Stimulated activated memory B cell treated with anti-CD40 and anti-IgM and Interleukin-4, amounts not matched to agents 10 μg/mL and 1 μg/mL and 100 μg/mL, for 72 hours (primary cell): Measurements from ENCODE around the gene TEX52.
A peak's percentile ranks its signal among the peaks of the same experiment; 100 is the strongest.

ENCODE experiments used
- ATAC-seq: fragments of 150-1000 bp; cut with Tn5 transposase; 2 replicates; pipeline ENCODE4 v1.10.0; 2021
- H3K27ac Mint-ChIP-seq: one replicate; pipeline ENCODE4 v1.8.0; 2022; ENCODE audit warnings: mild to moderate bottlenecking, mixed read lengths
- H3K27me3 Mint-ChIP-seq: one replicate; pipeline ENCODE4 v1.8.0; 2022; ENCODE audit warnings: mixed read lengths
- H3K36me3 Mint-ChIP-seq: one replicate; pipeline ENCODE4 v1.8.0; 2022; ENCODE audit warnings: mixed read lengths
- H3K4me1 Mint-ChIP-seq: one replicate; pipeline ENCODE4 v1.8.0; 2022; ENCODE audit warnings: mixed read lengths
- H3K4me3 Mint-ChIP-seq: one replicate; pipeline ENCODE4 v1.8.0; 2022; ENCODE audit warnings: mild to moderate bottlenecking, moderate library complexity, mixed read lengths
- H3K9me3 Mint-ChIP-seq: one replicate; pipeline ENCODE4 v1.8.0; 2022; ENCODE audit warnings: mixed read lengths

TEX52 gene

GRCh38 chr12:2857021-2857431 is at the start of gene TEX52:
TEX52 (minus strand) TSS chr12:2857039; CDS start chr12:2857026, 13 bp downstream.
- Mint-ChIP-seq H3K27me3 (no peaks in the 10 kb centered on the region), H3K4me3 (no peak within 1 kb of the TSS), H3K4me1 (no peaks in the 10 kb centered on the region), H3K9me3 (no peaks in the 10 kb centered on the region), H3K27ac (peak within 1 kb of the TSS; percentile 4), H3K36me3 (peaks cover 46% of the 10 kb centered on the region)
- ATAC-seq, result no peak

GRCh38 chr12:2904260-2904659 is 47.4 kb upstream of the TEX52 start:
- Mint-ChIP-seq H3K4me1 (peaks cover 7% of the 10 kb centered on the region), H3K27ac (no peak overlapping the region), H3K9me3 (no peaks in the 10 kb centered on the region), H3K36me3 (no peaks in the 10 kb centered on the region), H3K4me3 (no peak overlapping the region), H3K27me3 (no peaks in the 10 kb centered on the region)
- no peak for ATAC-seq

DNA sequence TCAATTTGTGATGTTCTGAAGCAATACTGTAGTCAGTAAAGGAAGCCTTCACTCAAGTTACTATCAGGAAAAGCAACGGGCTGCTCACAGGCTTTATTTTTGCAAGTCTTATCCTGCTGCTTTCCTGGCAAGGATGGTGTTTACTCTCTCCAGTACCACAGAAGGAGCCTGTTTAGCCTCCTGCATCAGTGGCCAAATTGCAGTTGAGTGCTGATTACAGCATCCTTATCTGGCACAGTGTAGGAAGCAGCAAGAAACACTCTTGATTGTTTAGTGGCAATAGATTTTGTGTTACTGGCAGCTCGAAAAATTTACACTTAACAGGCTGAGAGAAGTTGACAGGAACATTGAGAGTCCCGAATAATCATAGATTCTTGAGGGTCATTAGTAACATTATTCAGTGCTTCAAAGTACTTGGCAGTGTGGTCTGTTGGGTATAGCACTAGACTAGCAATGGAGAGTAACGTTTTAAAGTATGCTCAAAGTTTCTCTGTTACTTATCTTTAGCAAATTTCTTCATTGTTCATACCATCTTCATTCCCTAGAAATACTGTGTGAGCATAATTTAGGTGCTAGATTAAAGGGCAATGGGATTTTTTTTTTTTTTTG is 45.5 kb upstream of the TEX52 start:
- no peak for ATAC-seq
- Mint-ChIP-seq H3K27me3 (no peaks in the 10 kb centered on the region), H3K4me3 (no peak overlapping the region), H3K4me1 (peaks cover 7% of the 10 kb centered on the region), H3K27ac (no peak overlapping the region), H3K9me3 (no peaks in the 10 kb centered on the region), H3K36me3 (no peaks in the 10 kb centered on the region)

- no peak for ATAC-seq
- Mint-ChIP-seq H3K36me3 (no peaks in the 10 kb centered on the region), H3K9me3 (no peaks in the 10 kb centered on the region), H3K4me1 (peaks cover 7% of the 10 kb centered on the region), H3K4me3 (no peak overlapping the region), H3K27ac (no peak overlapping the region), H3K27me3 (no peaks in the 10 kb centered on the region)
Measured at GRCh38 chr12:2900642-2901041, 43.8 kb upstream of the TEX52 start.

DNA sequence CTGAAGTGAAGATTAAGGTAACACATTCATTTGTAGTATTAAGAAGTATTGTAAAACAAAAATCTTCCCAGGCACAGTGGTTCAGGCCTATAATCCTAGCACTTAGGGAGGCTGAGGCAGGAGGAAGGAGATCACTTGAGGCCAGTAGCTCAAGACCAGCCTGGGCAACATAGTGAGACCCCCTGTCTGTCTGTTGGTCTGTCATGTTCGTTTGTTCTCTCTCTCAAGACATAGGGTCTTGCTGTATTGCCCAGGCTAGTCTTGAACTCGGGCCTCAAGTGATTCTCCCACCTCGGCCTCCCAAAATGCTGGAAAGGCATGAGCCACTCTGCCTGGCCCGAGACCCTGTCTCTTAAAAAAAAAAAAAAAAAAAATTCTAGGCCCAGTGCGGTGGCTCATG is 40.6 kb upstream of the TEX52 start:
- no peak overlapping the region for H3K27ac Mint-ChIP-seq
- no peaks in the 10 kb centered on the region for H3K9me3 Mint-ChIP-seq
- no peaks in the 10 kb centered on the region for H3K4me1 Mint-ChIP-seq
- H3K4me3 Mint-ChIP-seq, result no peak overlapping the region
- ATAC-seq, result no peak
- H3K27me3 Mint-ChIP-seq, result no peaks in the 10 kb centered on the region
- no peaks in the 10 kb centered on the region for H3K36me3 Mint-ChIP-seq

DNA sequence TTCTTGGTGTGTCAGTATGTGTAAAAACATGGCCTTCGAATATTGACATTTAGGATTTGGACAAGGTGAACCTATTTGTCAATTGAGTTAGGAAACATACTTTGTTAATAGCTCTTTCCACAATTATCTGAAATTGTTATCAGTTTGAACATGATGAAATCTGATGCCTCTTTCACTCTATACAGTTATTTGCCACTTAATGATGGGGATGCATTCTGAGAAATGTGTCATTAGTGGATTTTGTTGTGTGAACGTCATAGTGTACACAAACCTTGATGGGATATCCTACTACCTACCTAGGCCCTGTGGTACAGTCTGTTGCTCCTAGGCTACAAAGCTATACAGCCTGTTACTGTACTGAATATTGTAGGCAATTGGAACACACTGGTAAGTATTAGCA is 38.7 kb upstream of the TEX52 start:
- Mint-ChIP-seq H3K4me3 (no peak overlapping the region), H3K4me1 (peaks cover 2% of the 10 kb centered on the region), H3K27me3 (no peaks in the 10 kb centered on the region), H3K36me3 (no peaks in the 10 kb centered on the region), H3K27ac (no peak overlapping the region), H3K9me3 (no peaks in the 10 kb centered on the region)
- no peak for ATAC-seq

GRCh38 chr12:2895051-2895451 is 38.2 kb upstream of the TEX52 start:
- H3K4me1 Mint-ChIP-seq, result peaks cover 7% of the 10 kb centered on the region
- no peak overlapping the region for H3K27ac Mint-ChIP-seq
- H3K4me3 Mint-ChIP-seq, result no peak overlapping the region
- H3K27me3 Mint-ChIP-seq, result no peaks in the 10 kb centered on the region
- ATAC-seq, result no peak
- no peaks in the 10 kb centered on the region for H3K9me3 Mint-ChIP-seq
- H3K36me3 Mint-ChIP-seq, result no peaks in the 10 kb centered on the region

GRCh38 chr12:2893007-2893406 is 36.2 kb upstream of the TEX52 start:
- no peak for ATAC-seq
- H3K4me3 Mint-ChIP-seq, result peak overlapping the region; percentile 50
- no peak overlapping the region for H3K27ac Mint-ChIP-seq

DNA sequence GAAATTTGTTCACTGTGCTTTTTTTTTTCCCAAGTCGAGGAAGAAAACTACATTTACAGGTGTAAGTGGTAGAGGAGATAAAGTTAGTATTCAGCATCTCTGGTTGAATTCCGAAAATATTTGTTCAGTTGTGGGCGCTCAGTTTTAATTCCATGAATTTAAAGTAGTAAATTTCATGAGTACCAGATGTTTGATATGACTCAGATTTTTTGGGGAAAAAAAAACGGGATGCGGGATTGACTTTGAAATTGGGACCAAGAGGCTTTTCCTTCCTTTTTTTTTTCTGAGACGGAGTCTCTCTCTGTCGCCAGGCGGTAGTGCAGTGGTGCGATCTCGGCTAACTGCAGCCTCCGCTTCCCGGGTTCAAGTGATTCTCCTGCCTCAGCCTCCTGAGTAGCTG is 35.4 kb upstream of the TEX52 start:
- Mint-ChIP-seq H3K4me3 (no peak overlapping the region), H3K36me3 (no peaks in the 10 kb centered on the region), H3K27me3 (no peaks in the 10 kb centered on the region), H3K27ac (no peak overlapping the region), H3K4me1 (peaks cover 17% of the 10 kb centered on the region), H3K9me3 (no peaks in the 10 kb centered on the region)
- ATAC-seq, result no peak

More at GRCh38 chr12:2893007-2893406, 36.2 kb upstream of the TEX52 start:
- Mint-ChIP-seq H3K36me3 (no peaks in the 10 kb centered on the region), H3K27me3 (no peaks in the 10 kb centered on the region), H3K4me1 (peaks cover 17% of the 10 kb centered on the region), H3K9me3 (no peaks in the 10 kb centered on the region)

DNA sequence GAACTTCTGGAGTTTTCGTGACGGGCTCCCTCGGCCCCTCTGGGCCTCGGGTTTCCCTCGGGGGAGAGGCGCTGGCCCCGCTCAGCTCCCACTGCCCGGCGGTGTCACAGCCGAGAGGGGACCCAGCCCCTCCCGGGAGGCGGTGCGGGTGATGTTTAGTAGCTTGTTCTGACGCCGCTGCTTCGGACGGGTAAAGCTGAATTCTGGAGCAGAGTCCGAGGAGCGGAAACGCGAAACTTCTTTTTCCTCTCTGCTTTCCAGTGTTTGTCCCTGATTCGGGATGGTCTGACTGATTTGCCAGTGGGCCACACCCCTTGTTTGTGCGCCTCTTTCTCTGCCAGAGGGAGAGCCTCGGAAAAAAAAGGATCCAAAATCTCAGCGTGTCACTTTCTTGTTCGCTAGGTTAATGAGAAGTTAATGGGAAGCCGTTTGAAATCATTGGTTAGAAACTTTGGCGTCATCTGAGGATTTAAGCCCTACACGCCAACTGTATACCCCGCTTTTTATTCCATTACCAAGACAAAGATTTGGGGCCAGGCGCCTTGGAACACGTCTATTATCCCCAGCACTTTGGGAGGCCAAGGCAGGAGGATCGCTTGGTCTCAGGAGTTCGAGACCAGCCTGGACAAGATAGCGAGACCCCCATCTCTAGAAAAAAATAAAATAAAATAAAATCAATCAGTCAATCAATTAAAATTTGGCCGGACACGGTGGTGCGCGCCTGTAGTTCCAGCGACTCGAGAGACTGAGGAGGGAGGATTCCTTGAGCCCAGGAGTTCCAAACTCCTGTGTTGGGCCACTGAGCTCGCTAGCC is 34.6 kb upstream of the TEX52 start:
- peaks cover 17% of the 10 kb centered on the region for H3K4me1 Mint-ChIP-seq
- peak overlapping the region; percentile 84 for H3K27ac Mint-ChIP-seq

DNA sequence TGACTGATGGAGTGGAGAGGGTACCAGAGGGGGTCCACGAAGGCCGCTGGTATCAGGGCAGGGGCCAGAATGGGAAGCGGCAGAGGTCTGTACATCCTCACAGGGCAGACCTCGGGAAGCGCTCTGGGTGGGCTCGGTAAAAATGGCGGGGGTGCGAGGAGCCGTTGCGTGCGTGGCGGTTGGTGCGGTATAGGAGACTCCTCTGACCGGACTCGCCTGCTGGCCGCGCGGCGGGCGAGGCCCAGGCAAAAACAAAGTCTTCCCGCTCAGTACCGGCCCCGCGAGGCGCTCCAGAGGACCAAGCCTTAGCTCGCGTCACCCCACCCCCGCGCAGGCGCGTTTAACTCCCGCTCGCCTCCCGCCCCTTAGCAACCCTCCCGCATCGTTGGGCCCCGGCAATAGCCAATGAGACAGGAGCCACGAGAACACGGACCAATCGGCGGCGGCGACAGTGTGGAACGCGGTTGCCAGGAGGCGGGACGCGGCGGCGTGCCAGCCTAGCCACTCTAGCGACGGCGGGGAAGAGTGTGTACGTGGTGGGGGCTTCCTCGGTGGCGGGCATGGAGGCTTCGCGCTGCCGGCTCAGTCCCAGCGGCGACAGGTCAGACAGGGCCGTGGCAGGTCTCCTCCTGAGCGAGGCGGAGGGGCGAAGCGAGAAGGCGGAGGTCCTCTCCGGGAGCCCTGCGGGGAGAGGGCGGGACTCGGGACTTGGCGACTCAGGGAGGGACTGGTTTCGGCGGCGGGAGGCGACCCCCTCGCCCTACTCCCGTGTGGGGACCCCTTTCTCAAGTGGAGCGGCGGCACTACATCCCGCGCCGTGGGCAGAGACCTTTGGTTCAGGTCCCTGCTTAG is 33.8 kb upstream of the TEX52 start, which contains the start of gene TULP3:
Gene TULP3 (plus strand): TSS at position 504 of the 852 bp plus-strand sequence. CDS start 57 bp downstream, at position 561.
- Mint-ChIP-seq H3K4me3 (peak within 1 kb of the TSS; percentile 83), H3K9me3 (no peaks in the 10 kb centered on the region), H3K27me3 (no peaks in the 10 kb centered on the region), H3K4me1 (peaks cover 17% of the 10 kb centered on the region), H3K27ac (peak within 1 kb of the TSS; percentile 84), H3K36me3 (peaks cover 6% of the 10 kb centered on the region)
- peak; percentile 100 for ATAC-seq

More for the DNA sequence above, 34.6 kb upstream of the TEX52 start:
- peak; percentile 42 for ATAC-seq
- Mint-ChIP-seq H3K27me3 (no peaks in the 10 kb centered on the region), H3K4me3 (peak overlapping the region; percentile 83), H3K36me3 (no peaks in the 10 kb centered on the region), H3K9me3 (no peaks in the 10 kb centered on the region)

GRCh38 chr12:2890001-2890387 is 33.2 kb upstream of the TEX52 start:
- no peak for ATAC-seq
- Mint-ChIP-seq H3K4me1 (peaks cover 23% of the 10 kb centered on the region), H3K9me3 (no peaks in the 10 kb centered on the region), H3K36me3 (peaks cover 6% of the 10 kb centered on the region), H3K4me3 (peak overlapping the region; percentile 83), H3K27me3 (no peaks in the 10 kb centered on the region), H3K27ac (peak overlapping the region; percentile 84)

GRCh38 chr12:2886768-2887450 is 30.1 kb upstream of the TEX52 start:
- Mint-ChIP-seq H3K27me3 (no peaks in the 10 kb centered on the region), H3K9me3 (no peaks in the 10 kb centered on the region), H3K36me3 (peaks cover 12% of the 10 kb centered on the region), H3K4me1 (peaks cover 30% of the 10 kb centered on the region), H3K27ac (no peak overlapping the region), H3K4me3 (no peak overlapping the region)
- ATAC-seq, result no peak

GRCh38 chr12:2884810-2885209 is 28.0 kb upstream of the TEX52 start:
- Mint-ChIP-seq H3K4me1 (peaks cover 22% of the 10 kb centered on the region), H3K27ac (peak overlapping the region; percentile 5), H3K4me3 (no peak overlapping the region), H3K36me3 (peaks cover 12% of the 10 kb centered on the region), H3K9me3 (no peaks in the 10 kb centered on the region), H3K27me3 (no peaks in the 10 kb centered on the region)
- no peak for ATAC-seq

DNA sequence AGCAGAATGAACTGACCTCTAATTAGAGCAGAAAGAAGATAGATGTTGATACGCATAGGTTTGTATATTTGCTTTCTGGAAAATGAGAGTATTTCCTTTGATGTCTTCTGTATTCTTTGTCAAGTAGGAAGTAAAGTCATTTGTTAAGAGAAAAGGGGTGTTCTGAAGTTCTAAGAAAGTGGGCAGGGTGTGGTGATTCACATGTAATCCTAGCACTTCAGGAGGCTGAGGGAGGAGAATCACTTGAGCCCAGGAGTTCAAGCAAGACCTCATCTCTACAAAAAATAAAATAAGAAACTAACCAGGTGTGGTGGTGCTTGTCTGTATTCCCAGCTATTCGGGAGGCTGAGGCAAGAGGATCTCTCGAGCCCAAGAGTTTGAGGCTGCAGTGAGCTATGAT is 23.0 kb upstream of the TEX52 start:
- Mint-ChIP-seq H3K4me1 (peaks cover 35% of the 10 kb centered on the region), H3K27ac (no peak overlapping the region), H3K27me3 (no peaks in the 10 kb centered on the region), H3K9me3 (no peaks in the 10 kb centered on the region), H3K36me3 (peaks cover 11% of the 10 kb centered on the region), H3K4me3 (no peak overlapping the region)
- no peak for ATAC-seq
